GM12801 (cell line): ENCODE data around the gene PPP4C.

ENCODE experiments used
- TF ChIP-seq, protein P1 (sequence below): IDR thresholded peaks from one replicate; pipeline ENCODE4 v1.5.1; 2011; ENCODE audit warnings: control low read depth; ENCODE audit not compliant: insufficient read length; ENCODE audit errors: extremely low read depth

PPP4C gene

DNA sequence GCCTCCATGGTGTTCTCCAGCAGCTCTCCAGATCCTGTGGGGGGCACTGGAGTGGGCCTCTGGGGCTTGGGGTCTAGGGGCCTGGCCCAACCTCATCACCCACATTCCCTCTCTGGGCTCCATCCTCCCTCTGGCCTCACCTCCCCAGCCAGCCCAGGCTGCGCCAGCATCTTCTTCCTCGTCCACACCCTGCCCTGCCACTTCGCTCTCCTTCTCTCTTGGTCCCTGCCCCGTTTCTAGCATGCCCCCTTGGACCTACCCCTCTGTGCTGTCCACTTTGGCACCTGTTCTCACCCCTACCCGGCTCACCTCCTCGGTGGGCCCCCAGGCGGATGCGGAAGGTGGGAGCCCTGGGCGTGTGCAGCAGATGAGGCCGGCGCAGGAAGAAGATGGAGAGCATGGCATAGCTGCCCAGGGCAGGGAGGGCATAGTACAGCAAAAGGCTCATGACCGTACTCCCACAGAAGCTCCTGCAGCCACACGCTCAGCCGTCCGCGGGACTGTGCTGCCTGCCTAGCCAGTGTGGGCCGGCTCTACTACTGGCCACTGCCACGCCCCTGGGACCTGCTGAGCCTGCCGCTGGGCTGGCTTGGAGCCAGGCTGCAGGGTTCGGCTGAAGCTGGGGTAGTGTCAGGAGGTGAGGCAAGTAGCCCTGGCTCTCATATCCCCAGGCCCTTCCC lies 37.4 kb downstream of the PPP4C start, which contains the start of gene GDPD3:
GDPD3 (minus strand) TSS at position 507 of the 680 bp plus-strand sequence; CDS start at position 448, 59 bp downstream.
- TF ChIP-seq, protein P1, sequence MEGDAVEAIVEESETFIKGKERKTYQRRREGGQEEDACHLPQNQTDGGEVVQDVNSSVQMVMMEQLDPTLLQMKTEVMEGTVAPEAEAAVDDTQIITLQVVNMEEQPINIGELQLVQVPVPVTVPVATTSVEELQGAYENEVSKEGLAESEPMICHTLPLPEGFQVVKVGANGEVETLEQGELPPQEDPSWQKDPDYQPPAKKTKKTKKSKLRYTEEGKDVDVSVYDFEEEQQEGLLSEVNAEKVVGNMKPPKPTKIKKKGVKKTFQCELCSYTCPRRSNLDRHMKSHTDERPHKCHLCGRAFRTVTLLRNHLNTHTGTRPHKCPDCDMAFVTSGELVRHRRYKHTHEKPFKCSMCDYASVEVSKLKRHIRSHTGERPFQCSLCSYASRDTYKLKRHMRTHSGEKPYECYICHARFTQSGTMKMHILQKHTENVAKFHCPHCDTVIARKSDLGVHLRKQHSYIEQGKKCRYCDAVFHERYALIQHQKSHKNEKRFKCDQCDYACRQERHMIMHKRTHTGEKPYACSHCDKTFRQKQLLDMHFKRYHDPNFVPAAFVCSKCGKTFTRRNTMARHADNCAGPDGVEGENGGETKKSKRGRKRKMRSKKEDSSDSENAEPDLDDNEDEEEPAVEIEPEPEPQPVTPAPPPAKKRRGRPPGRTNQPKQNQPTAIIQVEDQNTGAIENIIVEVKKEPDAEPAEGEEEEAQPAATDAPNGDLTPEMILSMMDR = no peak

DNA sequence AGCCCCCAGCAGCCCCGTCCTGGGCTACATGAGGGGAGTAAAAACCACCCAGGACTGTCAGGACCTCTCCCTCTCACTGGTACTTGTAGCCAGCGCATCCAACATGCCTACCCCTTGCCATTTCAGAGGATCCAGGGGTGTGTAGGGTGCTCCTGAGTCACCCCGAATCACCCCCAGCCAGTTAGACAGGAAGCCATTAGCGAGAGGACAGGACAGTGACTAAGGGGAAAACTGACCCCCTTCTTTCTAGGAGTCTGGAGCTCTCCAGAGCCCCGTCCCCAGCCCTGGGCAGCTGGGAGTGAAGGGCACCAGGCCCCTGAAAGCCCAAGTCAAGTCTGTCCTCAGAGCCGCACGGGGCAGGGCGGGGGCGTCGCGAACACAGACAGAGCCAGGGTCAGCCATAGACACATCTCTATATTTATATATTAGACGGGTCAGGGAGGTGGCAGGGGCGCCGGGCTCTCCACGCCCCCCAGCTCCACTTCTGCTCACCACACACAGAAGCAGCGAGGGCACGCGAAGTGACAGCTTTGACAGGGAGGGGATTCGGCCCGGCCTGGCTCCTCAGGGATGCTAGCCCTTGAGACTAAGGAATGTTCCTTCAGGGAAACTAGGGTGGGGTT lies 38.0 kb downstream of the PPP4C start:
- TF ChIP-seq, protein P1 = no peak

DNA sequence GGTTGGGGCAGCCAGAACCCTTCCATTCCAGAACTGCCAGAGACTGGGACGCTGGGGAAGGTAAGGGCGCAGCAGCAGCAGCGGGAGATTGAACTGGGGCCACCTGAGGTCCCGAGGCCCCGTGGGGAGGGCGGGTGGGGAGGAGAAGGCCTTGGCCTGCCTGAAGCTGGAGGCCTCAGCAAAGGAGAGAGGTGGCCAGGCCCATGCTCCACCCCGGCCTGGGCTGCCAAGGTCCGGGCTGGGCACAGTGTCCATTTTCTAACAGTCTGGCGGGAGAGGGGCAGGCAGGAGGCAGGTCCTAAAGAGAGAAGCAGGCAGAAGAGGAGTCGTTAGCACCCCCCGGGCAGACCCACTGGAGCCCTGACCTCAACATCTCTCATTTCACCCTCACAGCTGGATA lies 38.6 kb downstream of the PPP4C start:
- TF ChIP-seq, protein P1 = no peak

GRCh38 chr16:30115238-30115637 lies 39.4 kb downstream of the PPP4C start:
- TF ChIP-seq, protein P1 = no peak

DNA sequence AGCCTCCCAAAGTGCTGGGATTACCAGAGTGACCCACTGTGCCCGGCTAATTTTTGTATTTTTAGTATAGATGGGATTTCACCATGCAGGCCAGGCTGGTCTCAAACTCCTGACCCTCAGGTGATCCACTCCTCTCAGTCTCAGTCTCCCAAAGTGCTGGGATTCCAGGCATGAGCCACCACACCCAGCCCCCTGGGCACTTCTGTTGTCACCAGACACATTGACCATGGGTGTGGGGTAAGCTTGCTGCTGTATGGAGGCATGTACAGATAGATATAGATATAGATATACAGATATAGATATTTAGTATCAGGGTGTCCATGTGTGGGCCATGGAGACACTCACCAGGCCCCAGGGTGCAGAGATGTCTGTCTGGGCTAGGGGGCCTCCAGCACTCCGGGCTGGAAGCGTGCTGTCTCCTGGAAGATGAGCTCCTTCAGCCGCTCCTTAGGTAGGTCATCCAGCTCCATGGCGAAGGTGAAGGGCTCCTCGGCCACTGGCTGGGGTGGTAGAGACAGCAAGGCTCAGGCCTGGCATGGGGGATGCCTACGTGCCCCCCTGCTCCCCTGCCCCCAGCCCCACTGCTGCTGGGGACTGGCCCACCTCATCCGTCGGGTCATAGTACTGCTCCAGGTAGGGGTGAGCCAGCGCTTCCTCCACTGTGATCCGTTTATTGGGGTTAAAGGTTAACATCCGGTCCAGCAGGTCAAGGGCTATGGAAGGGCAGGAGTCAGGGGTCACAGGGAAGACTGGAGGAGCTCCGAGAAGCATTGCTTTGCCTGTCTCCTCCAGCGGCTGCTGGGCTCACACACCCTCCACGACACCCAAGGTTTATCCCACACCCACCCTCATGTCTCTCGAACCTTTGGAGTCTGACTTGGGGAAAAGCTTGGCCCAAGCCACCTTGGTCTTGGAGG lies 40.8 kb downstream of the PPP4C start:
- TF ChIP-seq, protein P1 = no peak

GRCh38 chr16:30117768-30118167 lies 42.0 kb downstream of the PPP4C start:
- TF ChIP-seq, protein P1 = no peak

DNA sequence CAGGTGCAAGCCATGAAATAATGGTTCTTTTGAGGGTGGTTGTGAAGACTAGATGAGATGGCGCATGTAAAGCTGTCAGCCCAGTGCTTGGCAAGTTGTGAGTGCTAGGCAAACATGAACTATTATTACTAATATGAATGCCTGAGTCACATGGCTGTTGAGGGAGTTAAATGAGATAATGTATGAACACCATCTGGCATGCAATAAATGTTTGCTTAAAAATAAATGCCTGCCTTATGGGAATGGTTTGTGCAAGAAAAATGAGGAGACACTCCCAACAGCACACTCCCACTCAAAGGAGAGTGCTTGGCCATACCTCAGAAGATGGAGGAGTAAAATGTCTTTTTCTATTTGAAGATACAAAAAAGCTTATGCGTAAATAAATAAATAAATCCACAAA lies 43.6 kb downstream of the PPP4C start:
- TF ChIP-seq, protein P1 = no peak
